Activated CD4-positive, alpha-beta memory T cell treated with anti-CD3 and anti-CD28 coated beads for 36 hours (primary cell): Measurements from ENCODE around the gene CGB5. TPM values are rescaled to one million over a fixed set of nuclear protein-coding genes. Genes with fewer than 3 reads are reported as not detected.
"Not testable (repeated sequence)": the region's sequence is repeated elsewhere in the genome, so short reads cannot be mapped to it uniquely, and the experiment has no call there.

ENCODE experiments used
- CTCF ChIA-PET: fragments of 350-600 bp; sonication (Branson Sonifier 250); formaldehyde crosslinking; loops from one replicate; lab custom pipeline; 2021; ENCODE audit warnings: antibody characterized with exemption, inconsistent platforms; lab: Charles Lee
- POLR2A ChIA-PET: fragments of 350-600 bp; sonication (Branson Sonifier 250); formaldehyde crosslinking; loops from one replicate; lab custom pipeline; 2021; ENCODE audit warnings: antibody characterized with exemption; lab: Charles Lee
- DNase-seq: peaks from one replicate; pipeline ENCODE4 v3.0.0-alpha.2; 2020
- H3K27ac Mint-ChIP-seq: one replicate; pipeline ENCODE4 v1.8.0; 2021; ENCODE audit warnings: mixed read lengths
- H3K27me3 Mint-ChIP-seq: one replicate; pipeline ENCODE4 v1.8.0; 2021; ENCODE audit warnings: mixed read lengths
- H3K36me3 Mint-ChIP-seq: one replicate; pipeline ENCODE4 v1.8.0; 2021; ENCODE audit warnings: mixed read lengths
- H3K4me1 Mint-ChIP-seq: one replicate; pipeline ENCODE4 v1.8.0; 2021; ENCODE audit warnings: low read depth, mixed read lengths
- H3K4me3 Mint-ChIP-seq: one replicate; pipeline ENCODE4 v1.8.0; 2021; ENCODE audit warnings: mild to moderate bottlenecking, mixed read lengths
- H3K9me3 Mint-ChIP-seq: one replicate; pipeline ENCODE4 v1.8.0; 2021; ENCODE audit warnings: mixed read lengths
- intact Hi-C: fragments of 100-400 bp; cut with micrococcal nuclease; formaldehyde crosslinking; loops from one replicate; pipeline ENCODE4 v1.15.1; 2023
- total RNA-seq, 2 experiments: library from RNA; stranded (reverse); gene quantifications; one replicate each; pipeline ENCODE4 v1.2.3, GENCODE V29; 2021

Gene CGB5
- not detected for total RNA-seq

DNA sequence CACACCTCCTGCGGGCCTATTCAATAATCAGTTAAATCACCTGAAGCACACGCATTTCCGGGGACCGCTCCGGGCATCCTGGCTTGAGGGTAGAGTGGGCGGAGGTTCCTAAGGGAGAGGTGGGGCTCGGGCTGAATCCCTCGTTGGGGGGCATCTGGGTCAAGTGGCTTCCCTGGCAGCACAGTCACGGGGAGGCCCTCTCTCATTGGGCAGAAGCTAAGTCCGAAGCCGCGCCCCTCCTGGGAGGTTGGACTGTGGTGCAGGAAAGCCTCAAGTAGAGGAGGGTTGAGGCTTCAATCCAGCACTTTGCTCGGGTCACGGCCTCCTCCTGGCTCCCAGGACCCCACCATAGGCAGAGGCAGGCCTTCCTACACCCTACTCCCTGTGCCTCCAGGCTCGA is at the start of gene CGB5:
Gene CGB5 (plus strand): TSS at position 301 of the 400 bp plus-strand sequence. CDS start 362 bp downstream, outside the sequence.
- H3K4me3 Mint-ChIP-seq, H3K36me3 Mint-ChIP-seq, H3K27me3 Mint-ChIP-seq, CTCF ChIA-PET, H3K4me1 Mint-ChIP-seq, POLR2A ChIA-PET, intact Hi-C loops, H3K27ac Mint-ChIP-seq, H3K9me3 Mint-ChIP-seq, DNase-seq: not testable (repeated sequence)

DNA sequence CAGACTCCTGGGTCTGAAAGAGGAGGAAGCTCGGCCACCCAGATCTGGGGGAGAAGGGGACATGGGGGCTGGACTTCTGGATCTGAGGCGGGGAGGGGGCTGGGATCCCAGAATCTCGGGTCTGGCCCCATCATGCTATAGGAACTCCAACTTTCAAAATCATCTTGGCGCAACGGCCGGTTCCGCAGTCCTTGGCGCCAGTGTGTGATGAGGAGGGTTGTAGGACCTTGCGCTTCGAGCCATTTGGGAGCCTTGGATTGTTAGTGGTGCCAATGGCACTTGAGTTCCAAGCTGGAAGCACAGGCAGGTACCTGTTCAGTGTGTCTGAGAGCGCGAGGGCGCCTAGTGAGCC is 49.6 kb upstream of the CGB5 start:
- Mint-ChIP-seq H3K4me1 (peaks cover 43% of the 10 kb centered on the region), H3K27ac (peak overlapping the region; percentile 93), H3K27me3 (no peaks in the 10 kb centered on the region), H3K4me3 (peak overlapping the region; percentile 96), H3K9me3 (no peaks in the 10 kb centered on the region), H3K36me3 (peaks cover 18% of the 10 kb centered on the region)
- CTCF ChIA-PET: interaction anchor here (0.6 to 2.9 kb wide), 27 partner anchors 10 to 683 kb away, joined by 3 to 41 read pairs (median 5); partner anchors contain the start of genes BAX, FTL, LIN7B and NUCB1
- intact Hi-C loops: loop anchor here (10.0 kb wide), 1 partner anchor 91 kb away; the partner anchor contains the start of gene SNRNP70
- DNase-seq: no peak
- POLR2A ChIA-PET: interaction anchor here (0.6 to 2.3 kb wide), 10 partner anchors 15 to 255 kb away, joined by 3 to 7 read pairs (median 3); partner anchors contain the start of genes BAX and FTL

- DNase-seq: peak; percentile 71
- POLR2A ChIA-PET: no interaction called here
- Mint-ChIP-seq H3K4me1 (peaks cover 27% of the 10 kb centered on the region), H3K27me3 (no peaks in the 10 kb centered on the region), H3K36me3 (peaks cover 23% of the 10 kb centered on the region), H3K9me3 (no peaks in the 10 kb centered on the region), H3K4me3 (no peak overlapping the region), H3K27ac (no peak overlapping the region)
- CTCF ChIA-PET: interaction anchor here (0.6 to 4.3 kb wide), 10 partner anchors 13 to 202 kb away, joined by 3 to 42 read pairs (median 4); a partner anchor contains a TSS
- intact Hi-C loops: loop anchor here (10.0 kb wide), 1 partner anchor 87 kb away; the partner anchor contains the start of gene SNRNP70
Measured at GRCh38 chr19:48997972-48998371, 45.7 kb upstream of the CGB5 start.

DNA sequence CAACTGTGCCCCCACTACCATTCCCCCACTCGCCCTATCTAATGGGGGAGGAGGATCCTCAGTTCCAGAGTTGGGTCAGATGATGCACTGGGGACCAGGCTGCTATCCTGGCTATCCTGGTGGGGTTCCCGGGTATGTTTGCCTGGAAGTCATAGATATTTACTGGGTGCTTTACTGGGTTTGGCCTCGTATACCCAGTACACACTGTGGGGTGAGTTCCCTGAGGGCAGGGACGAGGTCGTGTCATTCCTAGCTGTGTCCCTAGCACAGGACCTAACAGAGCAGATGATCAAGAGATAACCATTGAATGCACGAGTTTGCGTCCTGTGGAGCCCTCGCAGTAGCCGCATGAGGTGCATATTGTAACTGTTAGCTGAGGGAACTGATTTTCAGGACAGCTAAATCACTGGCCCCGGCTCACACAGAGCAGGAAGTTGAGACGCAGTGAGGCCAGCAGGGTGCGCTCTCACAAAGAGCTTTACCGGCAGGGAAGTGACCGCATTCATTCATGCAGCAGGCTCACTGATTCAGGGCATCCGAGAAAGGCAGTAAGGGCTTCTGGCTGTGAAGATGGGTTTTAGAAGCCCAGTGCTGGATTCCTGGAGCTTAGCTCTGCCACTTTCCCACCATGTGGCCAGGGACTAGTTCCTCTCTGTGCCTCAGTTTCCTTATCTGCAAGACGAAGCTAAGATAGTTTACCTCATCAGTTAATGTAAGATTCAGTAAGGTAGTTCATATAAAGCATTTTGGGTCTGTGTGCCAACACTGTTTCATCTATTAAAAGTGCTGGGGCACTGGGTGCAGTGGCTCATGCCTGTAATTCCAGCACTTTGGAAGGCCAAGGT is 43.9 kb upstream of the CGB5 start:
- intact Hi-C loops: loop anchor here (10.0 kb wide), 1 partner anchor 85 kb away; the partner anchor contains the start of gene SNRNP70
- peak; percentile 84 for DNase-seq
- Mint-ChIP-seq H3K4me1 (peaks cover 18% of the 10 kb centered on the region), H3K36me3 (peaks cover 27% of the 10 kb centered on the region), H3K27me3 (no peaks in the 10 kb centered on the region), H3K27ac (peak overlapping the region; percentile 38), H3K9me3 (no peaks in the 10 kb centered on the region), H3K4me3 (no peak overlapping the region)
- ChIA-PET CTCF (interaction anchor here (0.6 to 4.3 kb wide), 31 partner anchors 9 to 225 kb away, joined by 3 to 42 read pairs (median 4); partner anchors contain the start of genes CGB7 and HSD17B14), POLR2A (interaction anchor here (1.1 to 1.2 kb wide), 2 partner anchors 14 to 18 kb away, joined by 3 read pairs; no protein-coding TSS in a partner anchor)

DNA sequence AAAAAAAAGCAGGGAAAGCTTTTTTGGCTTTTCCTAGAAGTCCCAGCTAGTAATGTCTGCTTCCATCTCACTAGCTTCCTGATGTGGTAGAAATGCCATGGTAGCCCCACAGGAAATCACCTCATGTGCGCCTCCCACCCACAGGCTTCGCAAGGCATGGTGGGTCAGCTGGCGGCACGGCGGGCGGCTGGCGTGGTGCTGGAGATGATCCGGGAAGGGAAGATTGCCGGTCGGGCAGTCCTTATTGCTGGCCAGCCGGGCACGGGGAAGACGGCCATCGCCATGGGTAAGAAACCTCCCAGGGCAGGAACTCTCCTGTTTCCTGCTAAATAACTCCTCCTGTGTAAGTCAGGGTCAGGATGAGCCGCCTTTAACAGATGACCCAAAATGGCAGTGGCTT is 39.5 kb upstream of the CGB5 start:
- Mint-ChIP-seq H3K27ac (no peak overlapping the region), H3K4me1 (peaks cover 5% of the 10 kb centered on the region), H3K27me3 (no peaks in the 10 kb centered on the region), H3K4me3 (no peak overlapping the region), H3K9me3 (no peaks in the 10 kb centered on the region), H3K36me3 (peaks cover 27% of the 10 kb centered on the region)
- DNase-seq: no peak
- intact Hi-C loops: no loop called here
- ChIA-PET CTCF (interaction anchor here (1.1 to 1.3 kb wide), 3 partner anchors 14 to 216 kb away, joined by 3 to 4 read pairs (median 3); no protein-coding TSS in a partner anchor), POLR2A (no interaction called here)

- no peak for DNase-seq
- ChIA-PET POLR2A (no interaction called here), CTCF (interaction anchor here (1.8 kb wide), 1 partner anchor 12 kb away, joined by 5 read pairs; the partner anchor contains the start of genes GYS1 and RUVBL2)
- intact Hi-C loops: no loop called here
- no peak overlapping the region for H3K27ac Mint-ChIP-seq
- no peaks in the 10 kb centered on the region for H3K4me1 Mint-ChIP-seq
- H3K36me3 Mint-ChIP-seq: peaks cover 20% of the 10 kb centered on the region
- no peaks in the 10 kb centered on the region for H3K9me3 Mint-ChIP-seq
- H3K4me3 Mint-ChIP-seq: no peak overlapping the region
- H3K27me3 Mint-ChIP-seq: no peaks in the 10 kb centered on the region
Measured at GRCh38 chr19:49004964-49005614, 38.6 kb upstream of the CGB5 start.

- H3K36me3 Mint-ChIP-seq: peaks cover 20% of the 10 kb centered on the region
- intact Hi-C loops: no loop called here
- POLR2A ChIA-PET: no interaction called here
Measured at GRCh38 chr19:49006905-49007304, 36.7 kb upstream of the CGB5 start.

DNA sequence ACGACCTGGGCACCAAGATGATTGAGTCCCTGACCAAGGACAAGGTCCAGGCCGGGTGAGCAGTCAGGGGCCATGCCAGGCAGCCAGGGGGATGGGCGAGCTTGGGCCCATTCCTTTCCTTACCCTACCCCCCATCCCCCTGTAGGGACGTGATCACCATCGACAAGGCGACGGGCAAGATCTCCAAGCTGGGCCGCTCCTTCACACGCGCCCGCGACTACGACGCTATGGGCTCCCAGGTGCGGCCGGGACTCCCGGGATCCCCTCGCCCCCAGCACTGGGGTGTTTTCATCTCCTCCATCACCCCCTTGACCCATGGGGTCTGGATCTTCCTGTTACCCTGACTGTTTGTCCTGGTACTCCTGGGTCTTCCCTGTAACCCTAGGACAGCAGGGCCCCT is 33.8 kb upstream of the CGB5 start:
- Mint-ChIP-seq H3K4me3 (no peak overlapping the region), H3K9me3 (no peaks in the 10 kb centered on the region), H3K27me3 (no peaks in the 10 kb centered on the region), H3K27ac (no peak overlapping the region), H3K36me3 (peaks cover 14% of the 10 kb centered on the region), H3K4me1 (no peaks in the 10 kb centered on the region)
- no peak for DNase-seq
- ChIA-PET CTCF (interaction anchor here (0.8 kb wide), 1 partner anchor 9 kb away, joined by 4 read pairs; no protein-coding TSS in a partner anchor), POLR2A (interaction anchor here (1.1 kb wide), 1 partner anchor 8 kb away, joined by 4 read pairs; no protein-coding TSS in a partner anchor)
- intact Hi-C loops: no loop called here

More at GRCh38 chr19:49006905-49007304, 36.7 kb upstream of the CGB5 start:
- DNase-seq: no peak
- no peaks in the 10 kb centered on the region for H3K9me3 Mint-ChIP-seq
- H3K4me1 Mint-ChIP-seq: no peaks in the 10 kb centered on the region
- CTCF ChIA-PET: no interaction called here
- no peak overlapping the region for H3K4me3 Mint-ChIP-seq
- no peaks in the 10 kb centered on the region for H3K27me3 Mint-ChIP-seq
- H3K27ac Mint-ChIP-seq: no peak overlapping the region

- ChIA-PET POLR2A (interaction anchor here (0.5 to 1.1 kb wide), 2 partner anchors 7 to 61 kb away, joined by 3 to 4 read pairs; no protein-coding TSS in a partner anchor), CTCF (interaction anchor here (0.8 kb wide), 1 partner anchor 9 kb away, joined by 4 read pairs; no protein-coding TSS in a partner anchor)
- Mint-ChIP-seq H3K4me1 (no peaks in the 10 kb centered on the region), H3K27ac (no peak overlapping the region), H3K9me3 (no peaks in the 10 kb centered on the region), H3K36me3 (peaks cover 11% of the 10 kb centered on the region), H3K4me3 (no peak overlapping the region), H3K27me3 (no peaks in the 10 kb centered on the region)
- no peak for DNase-seq
- intact Hi-C loops: no loop called here
Measured at GRCh38 chr19:49010453-49010852, 33.2 kb upstream of the CGB5 start.

DNA sequence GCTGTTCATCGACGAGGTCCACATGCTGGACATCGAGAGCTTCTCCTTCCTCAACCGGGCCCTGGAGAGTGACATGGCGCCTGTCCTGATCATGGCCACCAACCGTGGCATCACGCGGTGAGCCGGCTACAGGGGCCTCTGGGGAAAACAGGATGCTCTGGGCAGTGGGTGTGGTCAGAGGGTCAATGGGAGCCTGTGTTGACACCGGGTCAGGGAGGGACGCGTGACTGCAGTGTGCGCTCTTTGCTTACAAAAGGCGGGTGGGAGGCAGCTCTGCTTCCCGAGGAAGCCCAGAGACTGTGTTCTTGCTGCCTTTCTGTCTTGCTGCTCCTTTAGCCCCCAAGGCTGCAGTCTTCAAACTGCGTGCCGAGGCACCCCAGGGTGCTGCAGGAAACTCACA is 32.5 kb upstream of the CGB5 start:
- Mint-ChIP-seq H3K27ac (no peak overlapping the region), H3K9me3 (no peaks in the 10 kb centered on the region), H3K27me3 (no peaks in the 10 kb centered on the region), H3K4me3 (no peak overlapping the region), H3K4me1 (no peaks in the 10 kb centered on the region), H3K36me3 (peaks cover 13% of the 10 kb centered on the region)
- intact Hi-C loops: no loop called here
- ChIA-PET POLR2A (no interaction called here), CTCF (interaction anchor here (1.4 kb wide), 1 partner anchor 13 kb away, joined by 3 read pairs; no protein-coding TSS in a partner anchor)
- DNase-seq: no peak

- Mint-ChIP-seq H3K36me3 (peaks cover 7% of the 10 kb centered on the region), H3K27me3 (peaks cover 4% of the 10 kb centered on the region), H3K4me1 (peaks cover 17% of the 10 kb centered on the region), H3K9me3 (no peaks in the 10 kb centered on the region), H3K27ac (no peak overlapping the region), H3K4me3 (no peak overlapping the region)
- ChIA-PET CTCF (interaction anchor here (1.4 kb wide), 2 partner anchors 15 to 21 kb away, joined by 4 to 5 read pairs; partner anchors contain the start of genes GYS1 and RUVBL2), POLR2A (interaction anchor here (0.5 to 0.8 kb wide), 2 partner anchors 14 to 322 kb away, joined by 3 to 4 read pairs; no protein-coding TSS in a partner anchor)
- intact Hi-C loops: no loop called here
- DNase-seq: no peak
Measured at GRCh38 chr19:49014123-49014869, 29.4 kb upstream of the CGB5 start.
